ENCODE results near the gene FCRL3. TPM values are rescaled to one million over a fixed set of nuclear protein-coding genes. Genes with fewer than 3 reads are reported as not detected.

FCRL3 gene
- total RNA-seq, 4 donors from 2014 or later = not detected

GRCh38 chr1:157652859-157653493 lies 47.6 kb downstream of the FCRL3 start:
- TF ChIP-seq CTCF (IDR thresholded peaks at IDR 0.05) (no peak), POLR2A (IDR thresholded peaks at IDR 0.05) (no peak)
- no peak for DNase-seq (ENCODE audit: low spot score in 2 of 2)
- 74 to 81% methylated on average over 5 of the region's 5 CpGs for WGBS, 2 donors
- intact Hi-C loops (cut with DNase I; ENCODE audit: low total_unique reads) = no loop called here
- H3K4me3 ChIP-seq (ENCODE audit: low read depth, poor library complexity, severe bottlenecking) = no peak overlapping the region

DNA sequence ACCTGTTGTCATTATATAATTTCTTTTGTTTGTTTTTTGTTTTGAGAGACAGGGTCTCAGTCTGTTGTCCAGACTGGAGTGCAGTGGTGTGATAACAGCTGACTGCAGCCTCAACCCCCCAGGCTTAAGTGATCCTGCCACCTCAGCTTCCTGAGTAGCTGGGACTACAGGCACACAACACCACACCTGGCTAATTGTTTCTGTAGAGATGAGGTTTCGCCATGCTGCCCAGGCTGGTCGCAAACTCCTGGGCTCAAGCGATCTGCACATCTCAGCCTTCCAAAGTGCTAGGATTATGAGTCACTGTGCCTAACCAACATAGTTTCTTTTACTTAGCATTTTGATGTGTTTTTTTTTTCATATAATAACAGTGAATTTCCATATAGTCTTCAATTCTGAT lies 52.3 kb downstream of the FCRL3 start:
- 89 to 93% methylated on average over 3 of the region's 3 CpGs for WGBS, 2 donors
- intact Hi-C loops (cut with DNase I; ENCODE audit: low total_unique reads) = no loop called here
- TF ChIP-seq CTCF (IDR thresholded peaks at IDR 0.05) (no peak), POLR2A (IDR thresholded peaks at IDR 0.05) (no peak)

GRCh38 chr1:157646144-157646543 lies 54.4 kb downstream of the FCRL3 start:
- intact Hi-C loops (cut with DNase I; ENCODE audit: low total_unique reads) = no loop called here
- DNase-seq (ENCODE audit: low spot score in 2 of 2) = no peak
- no peak overlapping the region for H3K4me3 ChIP-seq (ENCODE audit: low read depth, poor library complexity, severe bottlenecking)
- TF ChIP-seq CTCF (IDR thresholded peaks at IDR 0.05) (no peak), POLR2A (IDR thresholded peaks at IDR 0.05) (no peak)

More for the DNA sequence above, 52.3 kb downstream of the FCRL3 start:
- DNase-seq (ENCODE audit: low spot score in 2 of 2) = no peak
- no peak overlapping the region for H3K4me3 ChIP-seq (ENCODE audit: low read depth, poor library complexity, severe bottlenecking)

DNA sequence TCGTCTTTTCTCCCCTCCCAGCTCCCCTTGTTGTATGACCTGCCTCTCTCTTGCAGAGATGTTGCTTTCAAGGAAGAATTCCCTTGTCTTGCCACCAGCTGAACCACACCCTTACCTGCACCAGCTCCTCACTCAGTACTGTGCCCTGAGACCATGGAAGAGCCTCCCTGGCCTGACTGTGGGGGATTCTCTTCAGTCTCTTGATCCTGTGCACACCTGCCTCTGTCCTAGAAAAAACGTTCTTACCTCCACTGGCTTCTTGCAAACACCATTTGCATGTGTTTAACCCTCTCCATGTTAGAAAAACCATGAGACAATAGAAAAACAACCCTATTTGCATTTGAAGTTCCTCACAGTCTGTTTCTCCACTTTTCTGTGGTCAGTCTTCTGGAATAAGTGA lies 59.4 kb downstream of the FCRL3 start:
- TF ChIP-seq CTCF (IDR thresholded peaks at IDR 0.05) (no peak), POLR2A (IDR thresholded peaks at IDR 0.05) (no peak)
- 17 to 20% methylated on average over 2 of the region's 2 CpGs for WGBS, 2 donors
- no peak for DNase-seq (ENCODE audit: low spot score in 2 of 2)
- intact Hi-C loops (cut with DNase I; ENCODE audit: low total_unique reads) = no loop called here
- no peak overlapping the region for H3K4me3 ChIP-seq (ENCODE audit: low read depth, poor library complexity, severe bottlenecking)

DNA sequence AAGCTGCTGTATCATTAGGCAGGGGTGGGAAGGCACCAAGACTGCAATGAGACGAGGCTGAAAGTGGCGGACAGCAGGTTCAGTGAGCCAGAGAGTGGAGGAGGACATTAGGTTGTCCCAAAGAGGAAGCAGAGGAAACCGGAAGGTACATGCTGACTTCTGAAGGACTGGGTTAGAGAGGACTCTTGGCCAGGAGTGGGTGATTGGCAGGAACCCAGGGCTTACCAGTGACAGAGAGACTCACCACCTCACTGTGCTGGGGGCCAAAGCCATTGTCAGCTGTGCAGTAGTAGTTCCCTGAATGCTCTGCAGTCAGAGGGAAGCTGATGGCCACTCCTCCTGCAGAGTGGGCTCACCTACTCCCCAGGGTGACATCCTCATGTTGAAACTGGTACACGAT lies 60.8 kb downstream of the FCRL3 start:
- intact Hi-C loops (cut with DNase I; ENCODE audit: low total_unique reads) = no loop called here
- 50 to 58% methylated on average over 4 of the region's 4 CpGs for WGBS, 2 donors
- no peak overlapping the region for H3K4me3 ChIP-seq (ENCODE audit: low read depth, poor library complexity, severe bottlenecking)
- TF ChIP-seq POLR2A (IDR thresholded peaks at IDR 0.05) (no peak), CTCF (IDR thresholded peaks at IDR 0.05) (no peak)
- no peak for DNase-seq (ENCODE audit: low spot score in 2 of 2)

DNA sequence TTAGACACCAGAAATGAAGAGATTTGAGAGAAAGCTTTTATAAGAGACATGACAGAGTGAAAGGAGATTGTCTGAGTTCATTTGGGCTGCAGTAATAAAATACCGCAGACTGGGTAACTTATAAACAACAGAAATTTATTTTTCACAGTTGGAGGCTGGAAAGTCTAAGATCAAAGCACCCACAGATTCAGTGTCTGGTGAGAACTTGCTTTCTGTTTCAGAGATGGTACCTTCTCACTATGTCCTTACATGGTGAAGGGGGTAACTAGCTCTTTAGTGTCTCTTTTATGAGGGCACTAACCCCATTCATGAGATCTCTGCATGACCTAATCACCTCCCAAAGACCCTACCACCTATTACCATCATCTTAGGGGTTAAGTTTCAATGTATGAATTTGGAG lies 71.8 kb downstream of the FCRL3 start:
- TF ChIP-seq CTCF (IDR thresholded peaks at IDR 0.05) (no peak), POLR2A (IDR thresholded peaks at IDR 0.05) (no peak)
- no peak for DNase-seq (ENCODE audit: low spot score in 2 of 2)
- no peak overlapping the region for H3K4me3 ChIP-seq (ENCODE audit: low read depth, poor library complexity, severe bottlenecking)
- intact Hi-C loops (cut with DNase I; ENCODE audit: low total_unique reads) = no loop called here
- WGBS, 2 donors = 74 to 85% methylated on average over 1 of the region's 1 CpG

All from lower leg skin (tissue), 4 donors.